Measurements from ENCODE around the gene BPGM. TPM values are rescaled to one million over a fixed set of nuclear protein-coding genes. Genes with fewer than 3 reads are reported as not detected.
A peak's percentile ranks its signal among the peaks of the same experiment; 100 is the strongest.

BPGM gene
- total and polyA plus RNA-seq, 7 donors, result 10.1 to 55.7 (median 14.9) TPM

GRCh38 chr7:134714470-134715205 lies 68.0 kb downstream of the BPGM start:
- Histone ChIP-seq H3K36me3 (ENCODE audit: insufficient read depth in 1 of 2, low read depth in 1 of 2) (no peaks in the 10 kb centered on the region), H3K27ac (no peak overlapping the region), H3K9me3 (no peaks in the 10 kb centered on the region), H3K27me3 (ENCODE audit: insufficient read depth in 3 of 3, low read length in 2 of 3) (no peaks in the 10 kb centered on the region), H3K4me3 (no peak overlapping the region), H3K4me1 (no peaks in the 10 kb centered on the region)
- TF ChIP-seq CTCF (IDR thresholded peaks at IDR 0.05), result no peak
- WGBS, 3 donors, result 66 to 77% (median 72%) methylated on average over 2 of the region's 2 CpGs
- no peak for DNase-seq
- intact Hi-C loops (cut with DNase I), result no loop called here
- no peak for ATAC-seq

- H3K9me3 ChIP-seq, result no peaks in the 10 kb centered on the region
- no peaks in the 10 kb centered on the region for H3K27me3 ChIP-seq (ENCODE audit: insufficient read depth in 3 of 3, low read length in 2 of 3)
- H3K4me1 ChIP-seq, result peaks cover 2% of the 10 kb centered on the region
- H3K36me3 ChIP-seq (ENCODE audit: insufficient read depth in 1 of 2, low read depth in 1 of 2), result no peaks in the 10 kb centered on the region
- no peak overlapping the region for H3K27ac ChIP-seq
- H3K4me3 ChIP-seq, result no peak overlapping the region
- 56 to 70% (median 57%) methylated on average over 2 of the region's 2 CpGs for WGBS, 3 donors
- intact Hi-C loops (cut with DNase I), result no loop called here
- DNase-seq, result no peak
- no peak for ATAC-seq
- no peak for TF ChIP-seq CTCF (IDR thresholded peaks at IDR 0.05)
These were observed 71.7 kb downstream of the BPGM start for GRCh38 chr7:134718211-134718875.

GRCh38 chr7:134720091-134720935 lies 73.7 kb downstream of the BPGM start:
- no peak for TF ChIP-seq CTCF (IDR thresholded peaks at IDR 0.05)
- H3K27ac ChIP-seq, result peak overlapping the region; percentile 48
- H3K4me1 ChIP-seq, result peaks cover 2% of the 10 kb centered on the region
- intact Hi-C loops (cut with DNase I), result no loop called here
- DNase-seq, result no peak
- no peaks in the 10 kb centered on the region for H3K27me3 ChIP-seq (ENCODE audit: insufficient read depth in 3 of 3, low read length in 2 of 3)
- no peak overlapping the region for H3K4me3 ChIP-seq
- 19 to 26% (median 22%) methylated on average over 5 of the region's 5 CpGs for WGBS, 3 donors
- H3K36me3 ChIP-seq (ENCODE audit: insufficient read depth in 1 of 2, low read depth in 1 of 2), result no peaks in the 10 kb centered on the region
- no peak for ATAC-seq
- H3K9me3 ChIP-seq, result no peaks in the 10 kb centered on the region

GRCh38 chr7:134721171-134721570 lies 74.5 kb downstream of the BPGM start:
- intact Hi-C loops (cut with DNase I), result no loop called here
- Histone ChIP-seq H3K4me3 (no peak overlapping the region), H3K4me1 (peaks cover 2% of the 10 kb centered on the region), H3K36me3 (ENCODE audit: insufficient read depth in 1 of 2, low read depth in 1 of 2) (no peaks in the 10 kb centered on the region), H3K9me3 (no peaks in the 10 kb centered on the region), H3K27me3 (ENCODE audit: insufficient read depth in 3 of 3, low read length in 2 of 3) (no peaks in the 10 kb centered on the region), H3K27ac (peak overlapping the region; percentile 48)
- no peak for TF ChIP-seq CTCF (IDR thresholded peaks at IDR 0.05)
- DNase-seq, result no peak
- 40 to 63% (median 55%) methylated on average over 2 of the region's 2 CpGs for WGBS, 3 donors
- ATAC-seq, result no peak

All from psoas muscle (tissue), 8 donors.